Measurements from ENCODE around the gene RPA4.
"Not testable (repeated sequence)": the region's sequence is repeated elsewhere in the genome, so short reads cannot be mapped to it uniquely, and the experiment has no call there.

RPA4 gene, protein sequence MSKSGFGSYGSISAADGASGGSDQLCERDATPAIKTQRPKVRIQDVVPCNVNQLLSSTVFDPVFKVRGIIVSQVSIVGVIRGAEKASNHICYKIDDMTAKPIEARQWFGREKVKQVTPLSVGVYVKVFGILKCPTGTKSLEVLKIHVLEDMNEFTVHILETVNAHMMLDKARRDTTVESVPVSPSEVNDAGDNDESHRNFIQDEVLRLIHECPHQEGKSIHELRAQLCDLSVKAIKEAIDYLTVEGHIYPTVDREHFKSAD

DNA sequence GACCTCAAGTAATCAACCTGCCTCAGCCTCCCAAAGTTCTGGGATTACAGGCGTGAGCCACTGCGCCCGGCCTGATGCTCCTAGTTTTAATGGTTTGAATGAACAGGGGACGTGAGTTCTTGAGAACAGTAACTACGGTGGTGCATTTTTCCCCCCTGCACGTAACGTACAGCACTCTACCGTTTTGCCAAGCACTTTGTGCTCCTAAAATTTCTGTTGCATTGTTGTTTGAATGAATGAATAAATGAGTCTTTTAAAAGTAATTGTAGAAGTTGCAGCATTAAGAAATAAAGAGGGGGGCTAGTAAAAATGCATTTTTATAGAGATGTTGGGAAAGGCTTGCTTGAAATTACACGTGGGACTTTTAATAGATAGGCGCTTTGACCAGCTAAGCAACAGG, at the start of gene RPA4:
Gene RPA4 (plus strand): TSS at position 301 of the 400 bp plus-strand sequence. CDS start 403 bp downstream, outside the sequence.
- no peak for DNase-seq

- no peak for DNase-seq
Observed at GRCh38 chrX:96834137-96834536, 49.6 kb upstream of the RPA4 start.

- no peak for DNase-seq
Observed at GRCh38 chrX:96835660-96836289, 47.9 kb upstream of the RPA4 start.

DNA sequence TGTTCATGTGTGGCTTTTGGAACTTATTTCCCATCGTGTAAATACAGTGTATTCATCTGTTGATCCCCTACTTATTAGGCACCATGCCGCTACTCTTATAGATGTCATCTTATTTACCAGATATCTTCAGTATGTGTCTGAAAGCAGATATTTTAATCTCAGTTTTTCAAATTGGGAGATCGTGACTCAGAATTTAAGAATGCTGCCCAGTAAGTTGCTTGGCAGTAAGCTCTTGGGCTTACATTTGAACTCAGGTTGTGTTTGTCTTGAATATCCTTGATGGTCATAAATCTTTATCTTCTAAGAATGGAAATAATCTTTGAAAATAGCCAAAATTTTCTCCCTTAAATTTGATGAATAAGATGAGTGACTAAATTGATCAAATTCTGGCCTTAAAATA, 45.9 kb upstream of the RPA4 start:
- no peak for DNase-seq

DNA sequence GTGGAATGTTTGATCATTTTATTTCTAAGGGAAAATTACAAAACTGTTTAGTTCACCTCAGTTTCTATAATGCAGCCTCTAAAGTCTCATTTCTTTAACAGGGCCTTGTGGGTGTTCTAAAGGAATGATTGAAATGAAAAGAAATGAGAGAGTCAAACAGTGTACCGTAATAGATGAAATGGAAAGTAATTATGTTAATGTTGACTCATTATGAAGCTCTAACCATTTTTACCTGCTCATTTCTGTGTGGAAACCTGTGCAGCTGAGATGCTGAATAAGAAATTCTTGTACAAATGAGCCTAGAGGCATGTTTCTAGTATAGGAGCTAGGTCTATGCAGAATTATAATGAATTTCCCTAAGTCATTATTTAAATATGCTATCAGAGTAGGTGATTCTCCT, 45.2 kb upstream of the RPA4 start:
- DNase-seq, result no peak

- no peak for DNase-seq
Observed at GRCh38 chrX:96841325-96841724, 42.4 kb upstream of the RPA4 start.

DNA sequence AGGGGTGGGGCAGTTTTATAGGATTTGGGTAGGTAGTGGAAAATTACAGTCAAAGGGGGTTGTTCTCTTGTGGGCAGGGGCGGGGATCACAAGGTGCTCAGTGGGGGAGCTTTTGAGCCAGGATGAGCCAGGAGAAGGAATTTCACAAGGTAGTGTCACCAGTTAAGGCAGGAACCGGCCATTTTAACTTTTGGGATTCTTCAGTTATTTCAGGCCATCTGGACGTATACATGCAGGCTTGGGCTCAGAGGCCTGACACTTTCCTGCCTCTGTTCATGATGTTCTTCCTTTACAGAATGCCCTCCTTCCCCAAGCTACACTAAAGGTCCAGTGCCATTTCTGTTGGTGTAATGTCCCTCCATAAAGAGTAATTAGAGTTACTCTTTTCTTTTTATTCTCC, 41.8 kb upstream of the RPA4 start:
- DNase-seq, result not testable (repeated sequence)

- DNase-seq, result no peak
Observed at GRCh38 chrX:96843566-96843965, 40.1 kb upstream of the RPA4 start.

GRCh38 chrX:96846841-96847240, 36.9 kb upstream of the RPA4 start:
- DNase-seq, result no peak

DNA sequence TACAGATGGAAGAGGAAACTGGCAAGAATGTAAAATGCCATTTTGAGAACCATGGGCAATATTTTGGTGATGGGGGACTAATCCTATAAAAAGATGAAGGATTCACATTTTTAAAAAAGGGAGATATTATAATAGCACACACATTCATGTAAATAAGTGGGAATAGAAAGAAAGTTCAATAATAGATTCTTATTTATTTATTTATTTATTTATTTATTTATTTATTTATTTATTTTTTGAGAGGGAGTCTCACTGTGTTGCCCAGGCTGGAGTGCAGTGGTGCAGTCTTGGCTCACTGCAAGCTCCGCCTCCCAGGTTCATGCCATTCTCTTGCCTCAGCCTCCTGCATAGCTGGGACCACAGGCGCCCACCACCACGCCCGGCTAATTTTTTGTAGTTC, 24.3 kb upstream of the RPA4 start:
- DNase-seq, result not testable (repeated sequence)

GRCh38 chrX:96861218-96861617, 22.5 kb upstream of the RPA4 start:
- DNase-seq, result no peak

DNA sequence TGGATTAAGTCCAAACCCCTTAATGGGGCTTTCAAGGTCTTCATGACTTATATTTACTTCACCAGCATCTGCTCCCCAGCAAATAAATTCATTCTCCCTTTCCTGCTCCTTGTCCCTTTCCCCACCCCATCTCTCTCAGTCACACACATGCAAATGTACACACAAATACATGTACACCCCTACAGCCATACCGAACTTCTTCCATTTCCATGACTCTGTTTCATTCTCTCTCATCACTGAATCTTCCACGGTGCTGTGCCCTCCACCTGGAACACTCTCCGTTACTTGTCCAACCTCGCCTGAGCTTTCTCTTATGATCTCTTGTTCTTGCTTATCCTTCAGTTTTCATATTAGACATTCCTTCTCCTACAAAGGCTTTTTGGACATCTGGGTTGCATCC, 22.0 kb upstream of the RPA4 start:
- no peak for DNase-seq

DNA sequence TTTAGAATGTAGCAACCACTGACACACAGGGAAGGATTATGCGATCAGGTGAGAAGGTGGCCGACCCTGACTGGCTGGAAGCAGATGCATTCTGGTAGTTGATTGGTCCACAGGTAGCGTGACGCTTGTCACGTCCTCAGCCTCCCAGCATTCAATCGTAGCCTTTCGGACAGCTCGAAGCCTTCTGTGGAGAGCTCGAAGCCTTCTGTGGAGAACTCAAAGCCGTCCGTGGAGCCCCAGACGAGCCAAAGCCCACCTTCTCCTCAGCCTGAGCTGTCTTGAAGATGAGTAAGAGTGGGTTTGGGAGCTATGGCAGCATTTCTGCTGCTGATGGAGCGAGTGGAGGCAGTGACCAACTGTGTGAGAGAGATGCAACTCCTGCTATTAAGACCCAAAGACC, 319 bp downstream of the RPA4 start:
- no peak for DNase-seq

GRCh38 chrX:96889726-96890125, 6.0 kb downstream of the RPA4 start:
- DNase-seq, result no peak

DNA sequence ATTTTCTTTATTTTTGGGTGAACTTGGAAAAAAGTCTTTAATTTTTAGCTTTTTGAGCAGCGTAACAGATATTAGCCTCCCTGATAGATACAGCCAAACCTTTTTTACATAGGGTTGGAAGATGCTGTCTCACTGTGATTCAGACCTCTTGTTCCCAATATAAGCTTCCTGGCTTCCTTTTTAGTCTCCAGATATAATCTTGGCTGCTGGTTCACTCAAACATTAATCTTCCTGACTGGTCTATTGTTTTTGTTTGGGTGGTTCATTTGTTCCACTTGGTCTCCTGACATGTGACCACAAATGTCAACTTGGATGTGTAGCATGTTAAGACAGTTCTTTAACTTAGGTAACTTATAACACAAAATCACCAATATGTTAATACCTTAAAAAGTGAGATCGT, 23.0 kb downstream of the RPA4 start:
- DNase-seq, result no peak

- DNase-seq, result no peak
Observed at GRCh38 chrX:96907516-96908272, 24.0 kb downstream of the RPA4 start.

DNA sequence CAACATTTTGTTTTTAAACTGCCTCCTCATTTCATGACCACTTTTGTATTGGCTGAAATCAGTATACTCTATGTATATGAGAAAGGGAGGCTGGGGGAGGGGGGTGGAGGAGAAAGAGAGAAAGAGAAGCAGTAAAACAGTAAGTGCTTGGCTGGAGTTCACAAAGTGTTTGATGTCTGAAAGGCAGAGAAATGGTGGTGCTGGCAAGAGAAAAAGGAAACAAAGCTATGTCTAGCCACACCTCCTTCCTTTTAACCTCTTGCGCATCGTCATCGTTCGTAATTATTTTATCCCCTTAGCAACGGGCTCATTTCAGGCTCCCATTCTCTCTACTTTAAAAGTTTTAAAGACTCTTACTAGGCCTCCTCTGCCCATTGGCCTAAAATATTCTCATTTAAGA, 25.6 kb downstream of the RPA4 start:
- DNase-seq, result no peak

DNA sequence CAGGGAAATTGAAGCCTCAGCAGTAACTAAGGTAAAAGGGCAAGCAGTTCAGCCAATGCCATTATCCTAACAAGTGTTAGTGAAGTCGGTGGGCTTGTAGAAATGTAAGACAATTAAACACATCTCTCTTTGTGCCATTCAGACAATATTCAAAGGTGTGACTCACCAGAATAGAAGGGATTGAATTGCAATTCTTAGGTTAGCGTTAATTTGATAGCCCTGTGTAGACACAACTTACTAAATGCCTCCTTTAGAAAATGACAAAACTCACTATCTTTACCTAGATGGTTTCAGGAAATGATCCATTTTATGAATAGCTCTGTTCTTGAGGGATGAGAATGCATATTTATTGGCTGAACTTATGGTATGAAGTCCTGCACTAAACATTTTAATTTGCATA, 35.2 kb downstream of the RPA4 start:
- DNase-seq, result no peak

- no peak for DNase-seq
Observed at GRCh38 chrX:96919672-96920071, 36.0 kb downstream of the RPA4 start.

DNA sequence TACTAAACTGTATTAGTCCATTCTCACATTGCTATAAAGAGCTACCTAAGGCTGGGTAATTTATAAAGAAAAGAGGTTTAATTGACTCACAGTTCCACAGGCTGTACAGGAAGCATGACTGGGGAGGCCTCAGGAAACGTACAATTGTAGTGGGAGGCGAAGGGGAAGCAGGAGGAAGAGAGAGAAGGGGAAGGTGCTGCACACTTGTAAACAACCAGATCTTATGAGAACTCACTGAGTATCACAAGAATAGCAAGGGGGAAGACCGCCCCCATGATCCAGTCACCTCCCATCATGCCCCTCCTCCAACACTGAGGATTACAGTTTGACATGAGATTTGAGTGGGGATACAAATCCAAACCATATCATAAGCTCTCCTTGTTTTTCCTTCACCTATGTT, 40.9 kb downstream of the RPA4 start:
- DNase-seq, result no peak

- DNase-seq, result no peak
Observed at GRCh38 chrX:96929036-96929435, 45.3 kb downstream of the RPA4 start.
